ENCODE data around the gene C1QTNF6.
A peak's percentile ranks its signal among the peaks of the same experiment; 100 is the strongest.

The C1QTNF6 gene

GRCh38 chr22:37184816-37185541, 3.1 kb downstream of the C1QTNF6 start:
- H3K36me3 ChIP-seq (ENCODE audit: control insufficient read depth in 1 of 2, insufficient read depth in 2 of 2, low read length in 2 of 2), result peaks cover 26 to 33% of the 10 kb centered on the region in 2 experiments
- H2BK12ac ChIP-seq (ENCODE audit: low read length), result peak overlapping the region; percentile 25
- H3K18ac ChIP-seq (ENCODE audit: low read length), result peak overlapping the region; percentile 19
- H2AK5ac ChIP-seq (ENCODE audit: low read length), result peak overlapping the region; percentile 55
- no CpG with 5 or more reads among the region's 18 CpGs for WGBS (ENCODE audit: extremely low coverage, insufficient coverage, insufficient read length)
- H2BK120ac ChIP-seq (ENCODE audit: insufficient read depth, low read length, poor library complexity), result peak overlapping the region; percentile 18
- no peak overlapping the region for H2AFZ ChIP-seq (ENCODE audit: insufficient read depth, low read length, poor library complexity)
- no peaks in the 10 kb centered on the region for H3K9me3 ChIP-seq (ENCODE audit: insufficient read depth, low read depth, low read length)
- peaks cover 29% of the 10 kb centered on the region for H3K79me1 ChIP-seq (ENCODE audit: low read length)
- peaks cover 6% of the 10 kb centered on the region for H3K79me2 ChIP-seq (ENCODE audit: control insufficient read depth, insufficient read depth, low read length, poor library complexity)
- H4K12ac ChIP-seq (ENCODE audit: low read depth, low read length), result no peak overlapping the region
- H4K91ac ChIP-seq (ENCODE audit: low read depth, low read length), result peak overlapping the region; percentile 16
- no peak overlapping the region for H3K27ac ChIP-seq (ENCODE audit: low read depth, low read length)
- no peak overlapping the region for H3K4me3 ChIP-seq (ENCODE audit: low read depth, low read length)
- H3K27me3 ChIP-seq (ENCODE audit: insufficient read depth, low read length), result no peaks in the 10 kb centered on the region
- peaks cover 36 to 38% of the 10 kb centered on the region in 2 experiments for H3K4me1 ChIP-seq (ENCODE audit: control insufficient read depth in 1 of 2, insufficient read depth in 2 of 2, low read length in 2 of 2)
- H2BK5ac ChIP-seq (ENCODE audit: low read depth, low read length, poor library complexity), result no peak overlapping the region
- no peak overlapping the region for H3K9ac ChIP-seq (ENCODE audit: low read length)
- H4K8ac ChIP-seq (ENCODE audit: low read depth, low read length), result no peak overlapping the region
- H3K4ac ChIP-seq (ENCODE audit: low read depth, low read length), result no peak overlapping the region
- no peak overlapping the region for H3K23ac ChIP-seq (ENCODE audit: low read length)
- no peak overlapping the region for H3K14ac ChIP-seq (ENCODE audit: low read length)
- peak in 1 of 2 donors; percentile 13 for DNase-seq
- no peak overlapping the region for H3K4me2 ChIP-seq (ENCODE audit: low read length)

DNA sequence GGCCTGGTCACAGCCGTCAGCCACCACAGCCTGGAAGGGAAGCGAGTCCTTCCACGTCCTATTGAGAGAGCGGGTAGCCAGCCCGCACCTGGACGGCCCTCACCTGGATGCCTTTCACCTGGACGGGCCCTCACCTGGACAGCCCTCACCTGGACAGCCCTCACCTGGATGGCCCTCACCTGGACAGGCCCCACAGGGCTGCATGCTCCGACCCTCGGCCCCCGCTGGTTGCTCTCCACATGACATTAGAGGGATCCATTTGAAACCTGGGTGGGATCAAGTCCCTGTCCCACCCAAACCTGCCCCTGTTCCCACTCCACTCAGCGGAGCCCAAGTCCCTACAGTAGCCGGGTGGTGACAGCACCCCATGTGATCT, 3.7 kb downstream of the C1QTNF6 start:
- Histone ChIP-seq H2BK5ac (ENCODE audit: low read depth, low read length, poor library complexity) (no peak overlapping the region), H3K27me3 (ENCODE audit: insufficient read depth, low read length) (no peaks in the 10 kb centered on the region), H3K14ac (ENCODE audit: low read length) (no peak overlapping the region), H2AK5ac (ENCODE audit: low read length) (no peak overlapping the region), H3K9me3 (ENCODE audit: insufficient read depth, low read depth, low read length) (no peaks in the 10 kb centered on the region), H2BK120ac (ENCODE audit: insufficient read depth, low read length, poor library complexity) (no peak overlapping the region), H3K4me1 (ENCODE audit: control insufficient read depth in 1 of 2, insufficient read depth in 2 of 2, low read length in 2 of 2) (peaks cover 35 to 38% of the 10 kb centered on the region in 2 experiments), H3K4me2 (ENCODE audit: low read length) (no peak overlapping the region), H2AFZ (ENCODE audit: insufficient read depth, low read length, poor library complexity) (no peak overlapping the region), H4K8ac (ENCODE audit: low read depth, low read length) (no peak overlapping the region), H2BK12ac (ENCODE audit: low read length) (no peak overlapping the region), H3K4me3 (ENCODE audit: low read depth, low read length) (no peak overlapping the region), H3K18ac (ENCODE audit: low read length) (no peak overlapping the region), H4K12ac (ENCODE audit: low read depth, low read length) (no peak overlapping the region), H3K23ac (ENCODE audit: low read length) (no peak overlapping the region), H3K36me3 (ENCODE audit: control insufficient read depth in 1 of 2, insufficient read depth in 2 of 2, low read length in 2 of 2) (peaks cover 29 to 38% of the 10 kb centered on the region in 2 experiments), H4K91ac (ENCODE audit: low read depth, low read length) (no peak overlapping the region), H3K4ac (ENCODE audit: low read depth, low read length) (no peak overlapping the region), H3K79me2 (ENCODE audit: control insufficient read depth, insufficient read depth, low read length, poor library complexity) (peaks cover 6% of the 10 kb centered on the region), H3K9ac (ENCODE audit: low read length) (no peak overlapping the region), H3K79me1 (ENCODE audit: low read length) (peaks cover 31% of the 10 kb centered on the region), H3K27ac (ENCODE audit: low read depth, low read length) (no peak overlapping the region)
- WGBS (ENCODE audit: extremely low coverage, insufficient coverage, insufficient read length), result no CpG with 5 or more reads among the region's 12 CpGs
- DNase-seq, result peak; percentile 69 to 80

DNA sequence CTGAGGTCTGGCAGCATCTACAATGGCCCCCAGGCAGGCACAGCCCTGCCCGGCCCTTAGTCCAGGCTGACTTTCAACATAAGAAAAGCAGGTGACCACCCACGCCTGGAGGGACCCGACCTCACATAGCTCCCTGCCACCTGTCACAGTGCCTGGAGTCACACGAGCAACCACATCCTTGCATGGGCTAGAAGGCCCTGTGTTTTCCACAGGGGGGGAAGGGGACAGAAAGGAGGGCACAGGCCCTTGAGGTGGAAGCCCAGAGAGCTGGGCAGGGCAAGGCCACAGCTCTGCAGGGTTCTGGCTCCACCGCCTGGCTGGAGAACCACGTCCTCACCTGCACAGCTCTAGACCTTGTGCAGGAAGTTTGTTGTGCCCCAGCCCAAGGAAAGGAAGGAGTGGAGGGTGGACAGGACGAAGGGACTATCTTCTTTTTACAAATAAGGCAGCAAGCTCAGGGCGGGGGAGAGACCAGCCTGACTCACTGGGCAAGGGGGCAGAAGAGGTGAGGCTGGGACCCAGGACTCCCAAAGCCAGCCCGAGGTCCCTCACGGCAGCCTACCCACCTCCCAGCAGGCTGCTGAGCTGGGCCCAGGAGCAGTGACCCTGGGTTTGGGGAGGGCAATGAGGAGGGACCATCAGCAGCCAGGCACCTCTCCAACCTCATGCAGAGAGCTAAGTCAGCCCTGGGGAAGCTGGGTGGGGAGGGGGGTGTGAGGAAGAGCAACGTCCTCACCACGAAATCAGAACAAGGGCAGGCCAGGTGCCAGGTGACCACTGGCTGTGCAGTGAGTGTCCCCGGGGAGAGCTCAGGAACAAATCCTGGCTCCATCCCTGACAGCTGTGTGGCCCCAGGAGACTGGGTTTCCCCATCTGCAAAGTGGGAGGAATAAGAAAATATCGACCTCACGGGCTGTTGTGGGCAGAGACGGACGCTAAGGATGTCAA, 4.3 kb downstream of the C1QTNF6 start:
- Histone ChIP-seq H3K23ac (ENCODE audit: low read length) (no peak overlapping the region), H3K27ac (ENCODE audit: low read depth, low read length) (no peak overlapping the region), H2AK5ac (ENCODE audit: low read length) (peak overlapping the region; percentile 6), H3K4me1 (ENCODE audit: control insufficient read depth in 1 of 2, insufficient read depth in 2 of 2, low read length in 2 of 2) (peaks cover 33 to 38% of the 10 kb centered on the region in 2 experiments), H4K8ac (ENCODE audit: low read depth, low read length) (no peak overlapping the region), H3K9ac (ENCODE audit: low read length) (no peak overlapping the region), H3K79me2 (ENCODE audit: control insufficient read depth, insufficient read depth, low read length, poor library complexity) (peaks cover 6% of the 10 kb centered on the region), H3K4me3 (ENCODE audit: low read depth, low read length) (no peak overlapping the region), H3K36me3 (ENCODE audit: control insufficient read depth in 1 of 2, insufficient read depth in 2 of 2, low read length in 2 of 2) (peaks cover 29 to 38% of the 10 kb centered on the region in 2 experiments), H3K79me1 (ENCODE audit: low read length) (peaks cover 30% of the 10 kb centered on the region), H3K14ac (ENCODE audit: low read length) (peak overlapping the region; percentile 18), H2BK12ac (ENCODE audit: low read length) (peak overlapping the region; percentile 17), H3K9me3 (ENCODE audit: insufficient read depth, low read depth, low read length) (no peaks in the 10 kb centered on the region), H3K4me2 (ENCODE audit: low read length) (no peak overlapping the region), H4K91ac (ENCODE audit: low read depth, low read length) (peak overlapping the region; percentile 34), H3K18ac (ENCODE audit: low read length) (peak overlapping the region; percentile 31), H3K27me3 (ENCODE audit: insufficient read depth, low read length) (no peaks in the 10 kb centered on the region), H2BK5ac (ENCODE audit: low read depth, low read length, poor library complexity) (no peak overlapping the region), H3K4ac (ENCODE audit: low read depth, low read length) (peak overlapping the region; percentile 30), H4K12ac (ENCODE audit: low read depth, low read length) (no peak overlapping the region), H2AFZ (ENCODE audit: insufficient read depth, low read length, poor library complexity) (no peak overlapping the region), H2BK120ac (ENCODE audit: insufficient read depth, low read length, poor library complexity) (peak overlapping the region; percentile 35)
- no CpG with 5 or more reads among the region's 17 CpGs for WGBS (ENCODE audit: extremely low coverage, insufficient coverage, insufficient read length)
- peak; percentile 49 to 69 for DNase-seq

DNA sequence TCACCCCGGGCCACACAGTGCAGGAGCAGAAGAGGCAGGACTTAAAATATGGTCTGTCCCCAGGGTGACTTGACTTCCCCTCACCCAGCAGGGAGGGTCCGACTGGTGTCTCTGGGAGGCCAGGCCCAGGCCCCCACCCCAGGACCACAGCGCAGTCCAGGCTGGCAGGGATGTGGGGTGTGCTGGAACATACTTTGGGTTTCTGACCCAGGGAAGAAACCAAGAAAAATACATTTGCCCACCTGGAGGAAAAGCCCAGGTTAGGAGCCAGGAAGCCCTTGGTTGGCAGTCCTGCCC, 5.2 kb downstream of the C1QTNF6 start:
- DNase-seq, result peak in 1 of 2 donors; percentile 10
- H4K12ac ChIP-seq (ENCODE audit: low read depth, low read length), result no peak overlapping the region
- H4K8ac ChIP-seq (ENCODE audit: low read depth, low read length), result no peak overlapping the region
- H4K91ac ChIP-seq (ENCODE audit: low read depth, low read length), result no peak overlapping the region
- no CpG with 5 or more reads among the region's 3 CpGs for WGBS (ENCODE audit: extremely low coverage, insufficient coverage, insufficient read length)
- H2AFZ ChIP-seq (ENCODE audit: insufficient read depth, low read length, poor library complexity), result no peak overlapping the region
- no peak overlapping the region for H2AK5ac ChIP-seq (ENCODE audit: low read length)
- no peak overlapping the region for H3K4me3 ChIP-seq (ENCODE audit: low read depth, low read length)
- no peaks in the 10 kb centered on the region for H3K27me3 ChIP-seq (ENCODE audit: insufficient read depth, low read length)
- peak overlapping the region; percentile 8 for H2BK120ac ChIP-seq (ENCODE audit: insufficient read depth, low read length, poor library complexity)
- H3K4me2 ChIP-seq (ENCODE audit: low read length), result no peak overlapping the region
- H2BK12ac ChIP-seq (ENCODE audit: low read length), result no peak overlapping the region
- peaks cover 25% of the 10 kb centered on the region for H3K79me1 ChIP-seq (ENCODE audit: low read length)
- H3K27ac ChIP-seq (ENCODE audit: low read depth, low read length), result no peak overlapping the region
- no peak overlapping the region for H2BK5ac ChIP-seq (ENCODE audit: low read depth, low read length, poor library complexity)
- no peak overlapping the region for H3K18ac ChIP-seq (ENCODE audit: low read length)
- peaks cover 5% of the 10 kb centered on the region for H3K79me2 ChIP-seq (ENCODE audit: control insufficient read depth, insufficient read depth, low read length, poor library complexity)
- no peak overlapping the region for H3K4ac ChIP-seq (ENCODE audit: low read depth, low read length)
- H3K4me1 ChIP-seq (ENCODE audit: control insufficient read depth in 1 of 2, insufficient read depth in 2 of 2, low read length in 2 of 2), result peaks cover 35 to 38% of the 10 kb centered on the region in 2 experiments
- no peak overlapping the region for H3K14ac ChIP-seq (ENCODE audit: low read length)
- H3K9me3 ChIP-seq (ENCODE audit: insufficient read depth, low read depth, low read length), result no peaks in the 10 kb centered on the region
- no peak overlapping the region for H3K9ac ChIP-seq (ENCODE audit: low read length)
- no peak overlapping the region for H3K23ac ChIP-seq (ENCODE audit: low read length)
- peaks cover 29 to 38% of the 10 kb centered on the region in 2 experiments for H3K36me3 ChIP-seq (ENCODE audit: control insufficient read depth in 1 of 2, insufficient read depth in 2 of 2, low read length in 2 of 2)
